Measurements from ENCODE around the gene RBMX.
"Not testable (repeated sequence)": the region's sequence is repeated elsewhere in the genome, so short reads cannot be mapped to it uniquely, and the experiment has no call there.

The RBMX gene

GRCh38 chrX:136880452-136881013 lies at the start of gene RBMX:
Gene RBMX, minus strand, starts transcription at chrX:136880725. Its CDS starts 1,298 bp downstream, at chrX:136879427.
- DNase-seq (ENCODE audit: low read depth in 2 of 3, low spot score in 2 of 3) = peak; percentile 64 to 75 (median 67)

- DNase-seq (ENCODE audit: low read depth in 2 of 3, low spot score in 2 of 3) = not testable (repeated sequence)
Measured at GRCh38 chrX:136921438-136921837, 40.9 kb upstream of the RBMX start.

GRCh38 chrX:136920001-136920400 lies 39.5 kb upstream of the RBMX start:
- no peak for DNase-seq (ENCODE audit: low read depth in 2 of 3, low spot score in 2 of 3)

GRCh38 chrX:136916827-136917226 lies 36.3 kb upstream of the RBMX start:
- DNase-seq (ENCODE audit: low read depth in 2 of 3, low spot score in 2 of 3) = no peak

- not testable (repeated sequence) for DNase-seq (ENCODE audit: low read depth in 2 of 3, low spot score in 2 of 3)
Measured at GRCh38 chrX:136911661-136912060, 31.1 kb upstream of the RBMX start.

- no peak for DNase-seq (ENCODE audit: low read depth in 2 of 3, low spot score in 2 of 3)
Measured at GRCh38 chrX:136911253-136911652, 30.7 kb upstream of the RBMX start.

GRCh38 chrX:136910565-136911035 lies 30.1 kb upstream of the RBMX start:
- no peak for DNase-seq (ENCODE audit: low read depth in 2 of 3, low spot score in 2 of 3)

- peak; percentile 5 to 23 (median 7) for DNase-seq (ENCODE audit: low read depth in 2 of 3, low spot score in 2 of 3)
Measured at GRCh38 chrX:136909706-136910564, 29.4 kb upstream of the RBMX start.

- DNase-seq (ENCODE audit: low read depth in 2 of 3, low spot score in 2 of 3) = peak; percentile 37 to 40 (median 38)
Measured at GRCh38 chrX:136909119-136909705, 28.7 kb upstream of the RBMX start.

- no peak for DNase-seq (ENCODE audit: low read depth in 2 of 3, low spot score in 2 of 3)
Measured at GRCh38 chrX:136907621-136908020, 27.1 kb upstream of the RBMX start.

- DNase-seq (ENCODE audit: low read depth in 2 of 3, low spot score in 2 of 3) = no peak
Measured at GRCh38 chrX:136906921-136907510, 26.5 kb upstream of the RBMX start.

GRCh38 chrX:136904067-136904466 lies 23.5 kb upstream of the RBMX start:
- DNase-seq (ENCODE audit: low read depth in 2 of 3, low spot score in 2 of 3) = not testable (repeated sequence)

- not testable (repeated sequence) for DNase-seq (ENCODE audit: low read depth in 2 of 3, low spot score in 2 of 3)
Measured at GRCh38 chrX:136900071-136900470, 19.5 kb upstream of the RBMX start.

- no peak for DNase-seq (ENCODE audit: low read depth in 2 of 3, low spot score in 2 of 3)
Measured at GRCh38 chrX:136899221-136899620, 18.7 kb upstream of the RBMX start.

GRCh38 chrX:136898752-136899151 lies 18.2 kb upstream of the RBMX start:
- not testable (repeated sequence) for DNase-seq (ENCODE audit: low read depth in 2 of 3, low spot score in 2 of 3)

GRCh38 chrX:136896121-136896914 lies 15.8 kb upstream of the RBMX start:
- no peak for DNase-seq (ENCODE audit: low read depth in 2 of 3, low spot score in 2 of 3)

GRCh38 chrX:136892412-136892811 lies 11.9 kb upstream of the RBMX start:
- no peak for DNase-seq (ENCODE audit: low read depth in 2 of 3, low spot score in 2 of 3)

GRCh38 chrX:136890596-136890995 lies 10.1 kb upstream of the RBMX start:
- DNase-seq (ENCODE audit: low read depth in 2 of 3, low spot score in 2 of 3) = not testable (repeated sequence)

- no peak for DNase-seq (ENCODE audit: low read depth in 2 of 3, low spot score in 2 of 3)
Measured at GRCh38 chrX:136889269-136889668, 8.7 kb upstream of the RBMX start.

- peak in 1 of 3 experiments; percentile 7 for DNase-seq (ENCODE audit: low read depth in 2 of 3, low spot score in 2 of 3)
Measured at GRCh38 chrX:136880003-136880451, 498 bp downstream of the RBMX start.

Data from activated CD8-positive, alpha-beta memory T cell treated with anti-CD3 and anti-CD28 coated beads for 48 hours (primary cell).